IMR-90 (cell line): ENCODE data around the gene RBL2. TPM values are rescaled to one million over a fixed set of nuclear protein-coding genes. Genes with fewer than 3 reads are reported as not detected.
"Not testable (repeated sequence)": the region's sequence is repeated elsewhere in the genome, so short reads cannot be mapped to it uniquely, and the experiment has no call there.

Source experiments
- ATAC-seq: fragments of 200-7000 bp; cut with Tn5 transposase; 2 replicates; pipeline ENCODE4 v1.9.1; 2020; ENCODE audit warnings: low read depth, mild to moderate bottlenecking, moderate library complexity
- BruUV-seq: library from RNA; stranded (reverse); fragments of 400-500 nt; replicated peaks from 2 replicates; lab custom pipeline; 2021; lab: Mats Ljungman, UMichigan
- CTCF ChIA-PET: fragments of 300-600 bp; formaldehyde crosslinking; extraction: SDS; loops from one replicate; lab custom pipeline; 2021; ENCODE audit warnings: antibody characterized with exemption; lab: Yijun Ruan, JAX
- POLR2A ChIA-PET: fragments of 300-600 bp; sonication (Branson Sonifier 250); formaldehyde crosslinking; loops from one replicate; lab custom pipeline; 2022; ENCODE audit warnings: antibody characterized with exemption; ENCODE audit not compliant: unreplicated experiment; lab: Charles Lee
- DNase-seq: peaks from one replicate; pipeline ENCODE4 v3.0.0; 2013
- H2AFZ ChIP-seq: replicated peaks from 2 replicates; pipeline ENCODE3; 2013; ENCODE audit warnings: low read length, mild to moderate bottlenecking; ENCODE audit not compliant: poor library complexity
- H2AK5ac ChIP-seq: 2 replicates; pipeline ENCODE4 v1.6.1; 2013; ENCODE audit warnings: low read depth, low read length, inconsistent platforms
- H2AK9ac ChIP-seq: replicated peaks from 2 replicates; pipeline ENCODE3; 2013; ENCODE audit warnings: mild to moderate bottlenecking, low read depth, low read length, moderate library complexity; ENCODE audit not compliant: poor library complexity
- H2BK120ac ChIP-seq: 2 replicates; pipeline ENCODE4 v1.6.1; 2013; ENCODE audit warnings: low read depth, low read length, inconsistent platforms
- H2BK15ac ChIP-seq: 3 replicates; pipeline ENCODE4 v1.6.1; 2013; ENCODE audit warnings: low read depth, low read length, inconsistent platforms
- H2BK20ac ChIP-seq: 2 replicates; pipeline ENCODE4 v1.6.1; 2013; ENCODE audit warnings: low read depth, mild to moderate bottlenecking, inconsistent platforms, low read length, moderate library complexity
- H2BK5ac ChIP-seq: 2 replicates; pipeline ENCODE4 v1.6.1; 2013; ENCODE audit warnings: mild to moderate bottlenecking, low read depth, low read length, inconsistent platforms; ENCODE audit not compliant: poor library complexity, severe bottlenecking
- H3K14ac ChIP-seq: replicated peaks from 2 replicates; pipeline ENCODE4 v1.6.1; 2013; ENCODE audit warnings: low read depth, low read length, inconsistent platforms
- H3K18ac ChIP-seq: 2 replicates; pipeline ENCODE4 v1.6.1; 2013; ENCODE audit warnings: low read depth, low read length, control low read depth
- H3K23ac ChIP-seq: 2 replicates; pipeline ENCODE4 v1.6.1; 2013; ENCODE audit warnings: low read depth, low read length, inconsistent platforms
- H3K27ac ChIP-seq: 2 replicates; pipeline ENCODE4 v1.5.1; 2013; ENCODE audit warnings: mild to moderate bottlenecking, control low read depth, low read length; ENCODE audit not compliant: insufficient read depth
- H3K27me3 ChIP-seq: 2 replicates; pipeline ENCODE4 v1.6.1; 2013; ENCODE audit warnings: low read length; ENCODE audit not compliant: control insufficient read depth, insufficient read depth
- H3K36me3 ChIP-seq: 2 replicates; pipeline ENCODE4 v1.6.1; 2013; ENCODE audit warnings: low read length, mixed read lengths; ENCODE audit not compliant: control insufficient read depth, insufficient read depth
- H3K4ac ChIP-seq: 2 replicates; pipeline ENCODE4 v1.6.1; 2013; ENCODE audit warnings: low read depth, low read length, inconsistent platforms
- H3K4me1 ChIP-seq: 2 replicates; pipeline ENCODE4 v1.6.1; 2013; ENCODE audit warnings: low read length, mixed read lengths; ENCODE audit not compliant: control insufficient read depth, insufficient read depth
- H3K4me2 ChIP-seq: 2 replicates; pipeline ENCODE4 v1.6.1; 2013; ENCODE audit warnings: low read depth, mild to moderate bottlenecking, control low read depth, low read length, moderate library complexity
- H3K4me3 ChIP-seq: 2 replicates; pipeline ENCODE4 v1.5.1; 2013; ENCODE audit warnings: low read depth, mild to moderate bottlenecking, control low read depth, low read length, moderate library complexity; ENCODE audit not compliant: insufficient read depth
- H3K56ac ChIP-seq: 2 replicates; pipeline ENCODE4 v1.6.1; 2013; ENCODE audit warnings: low read length, inconsistent platforms; ENCODE audit not compliant: insufficient read depth; ENCODE audit errors: extremely low read depth
- H3K79me1 ChIP-seq, 2 experiments: 2 replicates each; pipeline ENCODE4 v1.6.1; 2013; ENCODE audit warnings: low read length in 2 of 2, inconsistent platforms in 1 of 2, low read depth in 1 of 2
- H3K9ac ChIP-seq: 2 replicates; pipeline ENCODE4 v1.6.1; 2013; ENCODE audit warnings: low read depth, low read length, control low read depth
- H3K9me1 ChIP-seq: 2 replicates; pipeline ENCODE4 v1.6.1; 2013; ENCODE audit warnings: low read length, inconsistent platforms; ENCODE audit not compliant: insufficient read depth
- H3K9me3 ChIP-seq: 2 replicates; pipeline ENCODE4 v1.6.1; 2013; ENCODE audit warnings: low read length; ENCODE audit not compliant: control insufficient read depth, insufficient read depth
- H4K20me1 ChIP-seq: 2 replicates; pipeline ENCODE4 v1.6.1; 2013; ENCODE audit warnings: low read length, inconsistent platforms; ENCODE audit not compliant: insufficient read depth
- H4K5ac ChIP-seq: 2 replicates; pipeline ENCODE4 v1.6.1; 2013; ENCODE audit warnings: mild to moderate bottlenecking, low read depth, low read length, control low read depth
- H4K8ac ChIP-seq, 2 experiments: 2 replicates each; pipeline ENCODE4 v1.6.1; 2013; ENCODE audit warnings: low read depth in 2 of 2, low read length in 2 of 2, control low read depth in 1 of 2, inconsistent platforms in 1 of 2
- H4K91ac ChIP-seq: 2 replicates; pipeline ENCODE4 v1.6.1; 2013; ENCODE audit warnings: low read depth, low read length, inconsistent platforms; ENCODE audit not compliant: insufficient read depth
- CEBPB ChIP-seq: IDR thresholded peaks from 2 replicates; pipeline ENCODE4 v1.6.1; 2012; ENCODE audit warnings: low read depth, low read length, improper control_type of control experiment
- FOS ChIP-seq: fragments of 150-350 bp; IDR thresholded peaks from 2 replicates; pipeline ENCODE4 v1.6.1; 2016; ENCODE audit warnings: low read depth, low read length
- MAFK ChIP-seq: IDR thresholded peaks from 2 replicates; pipeline ENCODE4 v1.6.1; 2012; ENCODE audit warnings: low read depth, low read length, improper control_type of control experiment
- MAZ ChIP-seq: IDR thresholded peaks from 2 replicates; pipeline ENCODE4 v1.6.1; 2012; ENCODE audit warnings: low read depth, mild to moderate bottlenecking, low read length, improper control_type of control experiment, moderate library complexity, borderline replicate concordance
- MXI1 ChIP-seq: IDR thresholded peaks from 2 replicates; pipeline ENCODE4 v1.6.1; 2012; ENCODE audit warnings: low read depth, mild to moderate bottlenecking, low read length, moderate library complexity, borderline replicate concordance
- WGBS, 2 experiments: methylation state at CpG; one replicate each; pipeline versions ENCODE4 v1.1.5 to v1.1.7; 2013; ENCODE audit warnings: missing lambda C conversion rate in 2 of 2; ENCODE audit not compliant: insufficient read length in 1 of 2; ENCODE audit errors: extremely low coverage in 2 of 2; 5-methylcytosine and 5-hydroxymethylcytosine counted together
- dilution Hi-C: fragments of 300-500 bp; cut with HindIII; formaldehyde crosslinking; loops from one replicate; pipeline ENCODE4 v1.14.3; 2018; ENCODE audit warnings: low sequenced_read_pairs; ENCODE audit not compliant: unreplicated experiment
- in situ Hi-C: fragments of 300-500 bp; cut with MboI; formaldehyde crosslinking; loops from 3 replicates; pipeline ENCODE4 v1.14.3; 2019; ENCODE audit warnings: low sequenced_read_pairs, inconsistent platforms, mixed read lengths
- intact Hi-C: fragments of 100-400 bp; cut with micrococcal nuclease; formaldehyde crosslinking; loops from 2 replicates; pipeline ENCODE4 v1.10.0; 2022
- polyA plus RNA-seq, 3 experiments: library from polyadenylated mRNA; depleted of rRNA; stranded (reverse); fragments of >200 nt; gene quantifications; 2 replicates each; pipeline ENCODE4 v1.2.3, GENCODE V29; 2012; ENCODE audit warnings: low replicate concordance in 1 of 3
- total RNA-seq: library from RNA; depleted of rRNA; stranded (reverse); fragments of >200 nt; gene quantifications from 2 replicates; pipeline ENCODE4 v1.2.3, GENCODE V29; 2012

Gene RBL2
- total and polyA plus RNA-seq, 2 of the 4 experiments (the other 2 are of a cell fraction), result 19.7 to 23.4 TPM

DNA sequence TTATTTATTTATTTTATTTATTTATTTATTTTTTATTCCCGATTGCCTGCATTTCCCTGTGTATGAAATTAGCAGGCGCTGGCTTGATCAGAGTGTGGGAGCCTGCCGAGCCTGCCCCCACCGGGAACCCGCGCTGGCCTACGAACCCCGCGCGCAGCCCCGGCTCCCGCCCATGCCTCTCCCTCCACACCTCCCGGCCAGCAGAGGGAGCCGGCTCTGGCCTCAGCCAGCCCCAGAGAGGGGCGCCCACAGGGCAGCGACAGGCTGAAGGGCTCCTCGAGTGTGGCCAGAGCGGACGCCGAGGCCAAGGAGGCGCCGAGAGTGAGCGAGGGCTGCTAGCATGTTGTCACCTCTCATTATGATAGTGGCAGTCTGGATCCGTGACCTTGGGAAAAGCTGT lies 13.0 kb upstream of the RBL2 start:
- Histone ChIP-seq H4K8ac (no peak overlapping the region), H4K91ac (no peak overlapping the region), H3K36me3 (no peaks in the 10 kb centered on the region), H3K9me1 (no peaks in the 10 kb centered on the region), H2BK20ac (no peak overlapping the region), H4K20me1 (no peaks in the 10 kb centered on the region), H3K79me1 (no peaks in the 10 kb centered on the region), H2BK5ac (no peak overlapping the region), H3K4me3 (no peak overlapping the region), H3K14ac (no peak overlapping the region), H3K9me3 (peaks cover 4% of the 10 kb centered on the region; the same call in 1 of the 2 replicates), H3K56ac (no peak overlapping the region), H3K18ac (no peak overlapping the region), H3K9ac (no peak overlapping the region), H2AK9ac (no peak overlapping the region), H3K27ac (no peak overlapping the region), H4K5ac (no peak overlapping the region), H3K27me3 (no peaks in the 10 kb centered on the region), H2BK15ac (no peak overlapping the region), H2AFZ (no peak overlapping the region), H3K4me2 (no peak overlapping the region), H2AK5ac (no peak overlapping the region), H3K23ac (no peak overlapping the region), H3K4ac (no peak overlapping the region), H3K4me1 (no peaks in the 10 kb centered on the region), H2BK120ac (no peak overlapping the region)
- ChIA-PET CTCF (no interaction called here), POLR2A (no interaction called here)
- TF ChIP-seq MAFK, result no peak
- TF ChIP-seq CEBPB, result no peak
- no peak for TF ChIP-seq MXI1
- TF ChIP-seq MAZ, result no peak
- TF ChIP-seq FOS, result no peak
- in situ Hi-C loops (no loop called here), intact Hi-C loops (no loop called here), dilution Hi-C loops (no loop called here)
- DNase-seq, result no peak
- WGBS, 2 experiments, result 89% methylated on average over 8 of the region's 24 CpGs; no CpG with 5 or more reads in 1 of the 2 experiments
- no peak for ATAC-seq
- no TSS peak for BruUV-seq

- H4K5ac ChIP-seq, H3K79me1 ChIP-seq, H4K91ac ChIP-seq, H3K4me1 ChIP-seq, H2BK20ac ChIP-seq, H3K9me1 ChIP-seq, H2AK5ac ChIP-seq, CTCF ChIA-PET, H3K9ac ChIP-seq, H3K36me3 ChIP-seq, H3K23ac ChIP-seq, H4K8ac ChIP-seq, dilution Hi-C loops, H2BK15ac ChIP-seq, H3K4me2 ChIP-seq, H3K9me3 ChIP-seq, H3K14ac ChIP-seq, DNase-seq, H2BK5ac ChIP-seq, H2AK9ac ChIP-seq, intact Hi-C loops, H3K4me3 ChIP-seq, H4K20me1 ChIP-seq, H3K56ac ChIP-seq, H2BK120ac ChIP-seq, H3K27ac ChIP-seq, H2AFZ ChIP-seq, BruUV-seq, H3K18ac ChIP-seq, ATAC-seq, in situ Hi-C loops, H3K4ac ChIP-seq, POLR2A ChIA-PET, H3K27me3 ChIP-seq: not testable (repeated sequence)
- no CpG with 5 or more reads among the region's 1 CpG for WGBS, 2 experiments
Measured at GRCh38 chr16:53423968-53424367, 10.3 kb upstream of the RBL2 start.
